GM12872 (cell line): ENCODE data around the gene OLIG2.

Source experiments
- TF ChIP-seq, protein P1 (sequence below): IDR thresholded peaks from 3 replicates; pipeline ENCODE4 v1.5.1; 2011; ENCODE audit warnings: low read depth, mild to moderate bottlenecking, low read length, moderate library complexity; ENCODE audit not compliant: insufficient read depth

OLIG2 gene

DNA sequence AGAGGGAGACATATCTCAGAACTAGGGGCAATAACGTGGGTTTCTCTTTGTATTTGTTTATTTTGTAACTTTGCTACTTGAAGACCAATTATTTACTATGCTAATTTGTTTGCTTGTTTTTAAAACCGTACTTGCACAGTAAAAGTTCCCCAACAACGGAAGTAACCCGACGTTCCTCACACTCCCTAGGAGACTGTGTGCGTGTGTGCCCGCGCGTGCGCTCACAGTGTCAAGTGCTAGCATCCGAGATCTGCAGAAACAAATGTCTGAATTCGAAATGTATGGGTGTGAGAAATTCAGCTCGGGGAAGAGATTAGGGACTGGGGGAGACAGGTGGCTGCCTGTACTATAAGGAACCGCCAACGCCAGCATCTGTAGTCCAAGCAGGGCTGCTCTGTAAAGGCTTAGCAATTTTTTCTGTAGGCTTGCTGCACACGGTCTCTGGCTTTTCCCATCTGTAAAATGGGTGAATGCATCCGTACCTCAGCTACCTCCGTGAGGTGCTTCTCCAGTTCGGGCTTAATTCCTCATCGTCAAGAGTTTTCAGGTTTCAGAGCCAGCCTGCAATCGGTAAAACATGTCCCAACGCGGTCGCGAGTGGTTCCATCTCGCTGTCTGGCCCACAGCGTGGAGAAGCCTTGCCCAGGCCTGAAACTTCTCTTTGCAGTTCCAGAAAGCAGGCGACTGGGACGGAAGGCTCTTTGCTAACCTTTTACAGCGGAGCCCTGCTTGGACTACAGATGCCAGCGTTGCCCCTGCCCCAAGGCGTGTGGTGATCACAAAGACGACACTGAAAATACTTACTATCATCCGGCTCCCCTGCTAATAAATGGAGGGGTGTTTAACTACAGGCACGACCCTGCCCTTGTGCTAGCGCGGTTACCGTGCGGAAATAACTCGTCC is 1.3 kb upstream of the OLIG2 start:
- TF ChIP-seq, protein P1, sequence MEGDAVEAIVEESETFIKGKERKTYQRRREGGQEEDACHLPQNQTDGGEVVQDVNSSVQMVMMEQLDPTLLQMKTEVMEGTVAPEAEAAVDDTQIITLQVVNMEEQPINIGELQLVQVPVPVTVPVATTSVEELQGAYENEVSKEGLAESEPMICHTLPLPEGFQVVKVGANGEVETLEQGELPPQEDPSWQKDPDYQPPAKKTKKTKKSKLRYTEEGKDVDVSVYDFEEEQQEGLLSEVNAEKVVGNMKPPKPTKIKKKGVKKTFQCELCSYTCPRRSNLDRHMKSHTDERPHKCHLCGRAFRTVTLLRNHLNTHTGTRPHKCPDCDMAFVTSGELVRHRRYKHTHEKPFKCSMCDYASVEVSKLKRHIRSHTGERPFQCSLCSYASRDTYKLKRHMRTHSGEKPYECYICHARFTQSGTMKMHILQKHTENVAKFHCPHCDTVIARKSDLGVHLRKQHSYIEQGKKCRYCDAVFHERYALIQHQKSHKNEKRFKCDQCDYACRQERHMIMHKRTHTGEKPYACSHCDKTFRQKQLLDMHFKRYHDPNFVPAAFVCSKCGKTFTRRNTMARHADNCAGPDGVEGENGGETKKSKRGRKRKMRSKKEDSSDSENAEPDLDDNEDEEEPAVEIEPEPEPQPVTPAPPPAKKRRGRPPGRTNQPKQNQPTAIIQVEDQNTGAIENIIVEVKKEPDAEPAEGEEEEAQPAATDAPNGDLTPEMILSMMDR = no peak

DNA sequence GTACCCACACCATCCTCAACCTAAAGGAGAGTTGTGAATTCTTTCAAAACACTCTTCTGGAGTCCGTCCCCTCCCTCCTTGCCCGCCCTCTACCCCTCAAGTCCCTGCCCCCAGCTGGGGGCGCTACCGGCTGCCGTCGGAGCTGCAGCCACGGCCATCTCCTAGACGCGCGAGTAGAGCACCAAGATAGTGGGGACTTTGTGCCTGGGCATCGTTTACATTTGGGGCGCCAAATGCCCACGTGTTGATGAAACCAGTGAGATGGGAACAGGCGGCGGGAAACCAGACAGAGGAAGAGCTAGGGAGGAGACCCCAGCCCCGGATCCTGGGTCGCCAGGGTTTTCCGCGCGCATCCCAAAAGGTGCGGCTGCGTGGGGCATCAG is 638 bp upstream of the OLIG2 start:
- TF ChIP-seq, protein P1 = no peak

DNA sequence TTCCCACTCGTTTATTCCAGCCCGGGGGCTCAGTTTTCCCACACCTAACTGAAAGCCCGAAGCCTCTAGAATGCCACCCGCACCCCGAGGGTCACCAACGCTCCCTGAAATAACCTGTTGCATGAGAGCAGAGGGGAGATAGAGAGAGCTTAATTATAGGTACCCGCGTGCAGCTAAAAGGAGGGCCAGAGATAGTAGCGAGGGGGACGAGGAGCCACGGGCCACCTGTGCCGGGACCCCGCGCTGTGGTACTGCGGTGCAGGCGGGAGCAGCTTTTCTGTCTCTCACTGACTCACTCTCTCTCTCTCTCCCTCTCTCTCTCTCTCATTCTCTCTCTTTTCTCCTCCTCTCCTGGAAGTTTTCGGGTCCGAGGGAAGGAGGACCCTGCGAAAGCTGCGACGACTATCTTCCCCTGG is 716 bp downstream of the OLIG2 start:
- TF ChIP-seq, protein P1 = no peak

DNA sequence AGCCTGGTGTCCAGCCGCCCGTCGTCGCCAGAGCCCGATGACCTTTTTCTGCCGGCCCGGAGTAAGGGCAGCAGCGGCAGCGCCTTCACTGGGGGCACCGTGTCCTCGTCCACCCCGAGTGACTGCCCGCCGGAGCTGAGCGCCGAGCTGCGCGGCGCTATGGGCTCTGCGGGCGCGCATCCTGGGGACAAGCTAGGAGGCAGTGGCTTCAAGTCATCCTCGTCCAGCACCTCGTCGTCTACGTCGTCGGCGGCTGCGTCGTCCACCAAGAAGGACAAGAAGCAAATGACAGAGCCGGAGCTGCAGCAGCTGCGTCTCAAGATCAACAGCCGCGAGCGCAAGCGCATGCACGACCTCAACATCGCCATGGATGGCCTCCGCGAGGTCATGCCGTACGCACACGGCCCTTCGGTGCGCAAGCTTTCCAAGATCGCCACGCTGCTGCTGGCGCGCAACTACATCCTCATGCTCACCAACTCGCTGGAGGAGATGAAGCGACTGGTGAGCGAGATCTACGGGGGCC is 1.2 kb downstream of the OLIG2 start:
- TF ChIP-seq, protein P1 = no peak

DNA sequence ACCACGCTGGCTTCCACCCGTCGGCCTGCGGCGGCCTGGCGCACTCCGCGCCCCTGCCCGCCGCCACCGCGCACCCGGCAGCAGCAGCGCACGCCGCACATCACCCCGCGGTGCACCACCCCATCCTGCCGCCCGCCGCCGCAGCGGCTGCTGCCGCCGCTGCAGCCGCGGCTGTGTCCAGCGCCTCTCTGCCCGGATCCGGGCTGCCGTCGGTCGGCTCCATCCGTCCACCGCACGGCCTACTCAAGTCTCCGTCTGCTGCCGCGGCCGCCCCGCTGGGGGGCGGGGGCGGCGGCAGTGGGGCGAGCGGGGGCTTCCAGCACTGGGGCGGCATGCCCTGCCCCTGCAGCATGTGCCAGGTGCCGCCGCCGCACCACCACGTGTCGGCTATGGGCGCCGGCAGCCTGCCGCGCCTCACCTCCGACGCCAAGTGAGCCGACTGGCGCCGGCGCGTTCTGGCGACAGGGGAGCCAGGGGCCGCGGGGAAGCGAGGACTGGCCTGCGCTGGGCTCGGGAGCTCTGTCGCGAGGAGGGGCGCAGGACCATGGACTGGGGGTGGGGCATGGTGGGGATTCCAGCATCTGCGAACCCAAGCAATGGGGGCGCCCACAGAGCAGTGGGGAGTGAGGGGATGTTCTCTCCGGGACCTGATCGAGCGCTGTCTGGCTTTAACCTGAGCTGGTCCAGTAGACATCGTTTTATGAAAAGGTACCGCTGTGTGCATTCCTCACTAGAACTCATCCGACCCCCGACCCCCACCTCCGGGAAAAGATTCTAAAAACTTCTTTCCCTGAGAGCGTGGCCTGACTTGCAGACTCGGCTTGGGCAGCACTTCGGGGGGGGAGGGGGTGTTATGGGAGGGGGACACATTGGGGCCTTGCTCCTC is 1.9 kb downstream of the OLIG2 start:
- TF ChIP-seq, protein P1 = no peak

DNA sequence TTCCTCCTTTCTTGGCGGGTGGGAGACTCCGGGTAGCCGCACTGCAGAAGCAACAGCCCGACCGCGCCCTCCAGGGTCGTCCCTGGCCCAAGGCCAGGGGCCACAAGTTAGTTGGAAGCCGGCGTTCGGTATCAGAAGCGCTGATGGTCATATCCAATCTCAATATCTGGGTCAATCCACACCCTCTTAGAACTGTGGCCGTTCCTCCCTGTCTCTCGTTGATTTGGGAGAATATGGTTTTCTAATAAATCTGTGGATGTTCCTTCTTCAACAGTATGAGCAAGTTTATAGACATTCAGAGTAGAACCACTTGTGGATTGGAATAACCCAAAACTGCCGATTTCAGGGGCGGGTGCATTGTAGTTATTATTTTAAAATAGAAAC is 2.5 kb downstream of the OLIG2 start:
- TF ChIP-seq, protein P1 = no peak

DNA sequence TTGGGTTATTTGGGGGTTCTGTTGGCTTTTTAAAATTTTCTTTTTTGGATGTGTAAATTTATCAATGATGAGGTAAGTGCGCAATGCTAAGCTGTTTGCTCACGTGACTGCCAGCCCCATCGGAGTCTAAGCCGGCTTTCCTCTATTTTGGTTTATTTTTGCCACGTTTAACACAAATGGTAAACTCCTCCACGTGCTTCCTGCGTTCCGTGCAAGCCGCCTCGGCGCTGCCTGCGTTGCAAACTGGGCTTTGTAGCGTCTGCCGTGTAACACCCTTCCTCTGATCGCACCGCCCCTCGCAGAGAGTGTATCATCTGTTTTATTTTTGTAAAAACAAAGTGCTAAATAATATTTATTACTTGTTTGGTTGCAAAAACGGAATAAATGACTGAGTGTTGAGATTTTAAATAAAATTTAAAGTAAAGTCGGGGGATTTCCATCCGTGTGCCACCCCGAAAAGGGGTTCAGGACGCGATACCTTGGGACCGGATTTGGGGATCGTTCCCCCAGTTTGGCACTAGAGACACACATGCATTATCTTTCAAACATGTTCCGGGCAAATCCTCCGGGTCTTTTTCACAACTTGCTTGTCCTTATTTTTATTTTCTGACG is 3.1 kb downstream of the OLIG2 start:
- TF ChIP-seq, protein P1 = no peak
